ENCODE data around the gene C1GALT1. TPM values are rescaled to one million over a fixed set of nuclear protein-coding genes. Genes with fewer than 3 reads are reported as not detected.
"Not testable (repeated sequence)": the region's sequence is repeated elsewhere in the genome, so short reads cannot be mapped to it uniquely, and the experiment has no call there.

The C1GALT1 gene
- polyA plus RNA-seq, 1 donor, result 46.3 TPM

- DNase-seq, result no peak
Observed at GRCh38 chr7:7235347-7235746, 53.0 kb downstream of the C1GALT1 start.

GRCh38 chr7:7236041-7236440 lies 53.7 kb downstream of the C1GALT1 start:
- no peak for DNase-seq

- DNase-seq, result peak; percentile 18
Observed at GRCh38 chr7:7237201-7237977, 55.0 kb downstream of the C1GALT1 start.

GRCh38 chr7:7237978-7238267 lies 55.6 kb downstream of the C1GALT1 start:
- DNase-seq, result no peak

- no peak for DNase-seq
Observed at GRCh38 chr7:7239346-7239745, 57.0 kb downstream of the C1GALT1 start.

GRCh38 chr7:7242899-7243298 lies 60.6 kb downstream of the C1GALT1 start:
- no peak for DNase-seq

- DNase-seq, result not testable (repeated sequence)
Observed at GRCh38 chr7:7245233-7245632, 62.9 kb downstream of the C1GALT1 start.

GRCh38 chr7:7246223-7246622 lies 63.9 kb downstream of the C1GALT1 start:
- DNase-seq, result no peak

- DNase-seq, result no peak
Observed at GRCh38 chr7:7247658-7248057, 65.3 kb downstream of the C1GALT1 start.

- DNase-seq, result no peak
Observed at GRCh38 chr7:7249814-7250213, 67.5 kb downstream of the C1GALT1 start.

GRCh38 chr7:7251742-7252141 lies 69.4 kb downstream of the C1GALT1 start:
- DNase-seq, result no peak

- no peak for DNase-seq
Observed at GRCh38 chr7:7254319-7254718, 72.0 kb downstream of the C1GALT1 start.

- DNase-seq, result no peak
Observed at GRCh38 chr7:7254908-7255307, 72.6 kb downstream of the C1GALT1 start.

GRCh38 chr7:7256731-7257274 lies 74.5 kb downstream of the C1GALT1 start:
- no peak for DNase-seq

- no peak for DNase-seq
Observed at GRCh38 chr7:7257899-7258692, 75.8 kb downstream of the C1GALT1 start.

GRCh38 chr7:7261863-7262262 lies 79.5 kb downstream of the C1GALT1 start:
- DNase-seq, result no peak

GRCh38 chr7:7263297-7264230 lies 81.2 kb downstream of the C1GALT1 start:
- DNase-seq, result no peak

- DNase-seq, result no peak
Observed at GRCh38 chr7:7264306-7265040, 82.1 kb downstream of the C1GALT1 start.

- DNase-seq, result no peak
Observed at GRCh38 chr7:7265081-7266075, 83.0 kb downstream of the C1GALT1 start.

- no peak for DNase-seq
Observed at GRCh38 chr7:7266257-7266881, 84.0 kb downstream of the C1GALT1 start.
